Large intestine (tissue), 3 donors: Measurements from ENCODE around the gene PLCH2. TPM values are rescaled to one million over a fixed set of nuclear protein-coding genes. Genes with fewer than 3 reads are reported as not detected.

Experiments used
- DNase-seq, 2 donors: peaks; one replicate each; pipeline versions ENCODE4 v3.0.0 to v3.0.0-alpha.2; 2013
- H3K27ac ChIP-seq: one replicate; pipeline ENCODE4 v1.5.1; 2013; ENCODE audit warnings: low read length
- H3K27me3 ChIP-seq: 2 replicates; pipeline ENCODE4 v1.6.1; 2013; ENCODE audit warnings: low read length; ENCODE audit not compliant: control insufficient read depth, insufficient read depth
- H3K36me3 ChIP-seq: 2 replicates; pipeline ENCODE4 v1.6.1; 2013; ENCODE audit warnings: low read length; ENCODE audit not compliant: control insufficient read depth, insufficient read depth
- H3K4me1 ChIP-seq: one replicate; pipeline ENCODE4 v1.6.1; 2013; ENCODE audit warnings: low read length; ENCODE audit not compliant: control insufficient read depth, insufficient read depth
- H3K4me3 ChIP-seq: one replicate; pipeline ENCODE4 v1.5.1; 2013; ENCODE audit warnings: low read length
- H3K9me3 ChIP-seq: one replicate; pipeline ENCODE4 v1.6.1; 2013; ENCODE audit warnings: mild to moderate bottlenecking, low read depth, low read length, moderate library complexity; ENCODE audit not compliant: control insufficient read depth
- WGBS: methylation state at CpG from one replicate; pipeline ENCODE4 v1.1.5; 2013; ENCODE audit warnings: low lambda C conversion rate; ENCODE audit not compliant: insufficient coverage; 5-methylcytosine and 5-hydroxymethylcytosine counted together
- polyA plus RNA-seq: library from polyadenylated mRNA; unstranded; fragments of 120-200 nt; gene quantifications from one replicate; pipeline ENCODE4 v1.2.1, GENCODE V29; 2013

Gene PLCH2
- polyA plus RNA-seq, 1 donor = 5.0 TPM

- no peak overlapping the region for H3K4me3 ChIP-seq
- no CpG with 5 or more reads among the region's 36 CpGs for WGBS
- no peak overlapping the region for H3K27ac ChIP-seq
- peaks cover 16% of the 10 kb centered on the region for H3K36me3 ChIP-seq
- peaks cover 47% of the 10 kb centered on the region for H3K27me3 ChIP-seq
- DNase-seq = peak in 1 of 2 donors; percentile 21
- peaks cover 5% of the 10 kb centered on the region for H3K4me1 ChIP-seq
- peaks cover 3% of the 10 kb centered on the region for H3K9me3 ChIP-seq
Measured at GRCh38 chr1:2504225-2504948, 28.3 kb downstream of the PLCH2 start.

- H3K4me1 ChIP-seq = peaks cover 5% of the 10 kb centered on the region
- peaks cover 3% of the 10 kb centered on the region for H3K9me3 ChIP-seq
- WGBS = no CpG with 5 or more reads among the region's 22 CpGs
- no peak overlapping the region for H3K4me3 ChIP-seq
- no peak overlapping the region for H3K27ac ChIP-seq
- peaks cover 22% of the 10 kb centered on the region for H3K36me3 ChIP-seq
- peaks cover 47% of the 10 kb centered on the region for H3K27me3 ChIP-seq
- no peak for DNase-seq
Measured at GRCh38 chr1:2504949-2505272, 28.8 kb downstream of the PLCH2 start.

GRCh38 chr1:2505461-2505994, 29.4 kb downstream of the PLCH2 start:
- peaks cover 5% of the 10 kb centered on the region for H3K4me1 ChIP-seq
- peaks cover 47% of the 10 kb centered on the region for H3K27me3 ChIP-seq
- peaks cover 3% of the 10 kb centered on the region for H3K9me3 ChIP-seq
- WGBS = no CpG with 5 or more reads among the region's 21 CpGs
- H3K27ac ChIP-seq = no peak overlapping the region
- no peak overlapping the region for H3K4me3 ChIP-seq
- peaks cover 28% of the 10 kb centered on the region for H3K36me3 ChIP-seq
- DNase-seq = no peak

- Histone ChIP-seq H3K4me3 (no peak overlapping the region), H3K9me3 (peaks cover 3% of the 10 kb centered on the region), H3K36me3 (peaks cover 35% of the 10 kb centered on the region), H3K27ac (no peak overlapping the region), H3K27me3 (peaks cover 43% of the 10 kb centered on the region), H3K4me1 (peaks cover 5% of the 10 kb centered on the region)
- no peak for DNase-seq
- WGBS = no CpG with 5 or more reads among the region's 30 CpGs
Measured at GRCh38 chr1:2506007-2506860, 30.1 kb downstream of the PLCH2 start.

- Histone ChIP-seq H3K36me3 (peaks cover 42% of the 10 kb centered on the region), H3K4me1 (peaks cover 5% of the 10 kb centered on the region), H3K27me3 (peaks cover 36% of the 10 kb centered on the region), H3K4me3 (no peak overlapping the region), H3K27ac (no peak overlapping the region), H3K9me3 (peaks cover 3% of the 10 kb centered on the region)
- no peak for DNase-seq
- WGBS = no CpG with 5 or more reads among the region's 15 CpGs
Measured at GRCh38 chr1:2506901-2507565, 30.9 kb downstream of the PLCH2 start.

GRCh38 chr1:2507744-2508155, 31.7 kb downstream of the PLCH2 start:
- no CpG with 5 or more reads among the region's 6 CpGs for WGBS
- peaks cover 30% of the 10 kb centered on the region for H3K27me3 ChIP-seq
- H3K9me3 ChIP-seq = peaks cover 3% of the 10 kb centered on the region
- peaks cover 5% of the 10 kb centered on the region for H3K4me1 ChIP-seq
- no peak overlapping the region for H3K27ac ChIP-seq
- peaks cover 49% of the 10 kb centered on the region for H3K36me3 ChIP-seq
- no peak overlapping the region for H3K4me3 ChIP-seq
- DNase-seq = no peak

GRCh38 chr1:2508180-2508579, 32.1 kb downstream of the PLCH2 start:
- no peak overlapping the region for H3K27ac ChIP-seq
- WGBS = no CpG with 5 or more reads among the region's 24 CpGs

GRCh38 chr1:2508751-2509150, 32.7 kb downstream of the PLCH2 start:
- Histone ChIP-seq H3K27me3 (peaks cover 20% of the 10 kb centered on the region), H3K9me3 (peaks cover 3% of the 10 kb centered on the region), H3K27ac (no peak overlapping the region), H3K4me1 (peaks cover 5% of the 10 kb centered on the region), H3K4me3 (no peak overlapping the region), H3K36me3 (peaks cover 59% of the 10 kb centered on the region)
- no CpG with 5 or more reads among the region's 29 CpGs for WGBS
- DNase-seq = no peak

More at GRCh38 chr1:2508180-2508579, 32.1 kb downstream of the PLCH2 start:
- H3K4me3 ChIP-seq = no peak overlapping the region
- H3K27me3 ChIP-seq = peaks cover 26% of the 10 kb centered on the region
- peaks cover 5% of the 10 kb centered on the region for H3K4me1 ChIP-seq
- DNase-seq = no peak
- H3K36me3 ChIP-seq = peaks cover 53% of the 10 kb centered on the region
- peaks cover 3% of the 10 kb centered on the region for H3K9me3 ChIP-seq

- Histone ChIP-seq H3K4me3 (no peak overlapping the region), H3K9me3 (no peaks in the 10 kb centered on the region), H3K36me3 (peaks cover 65% of the 10 kb centered on the region), H3K27me3 (peaks cover 12% of the 10 kb centered on the region), H3K27ac (no peak overlapping the region), H3K4me1 (peaks cover 1% of the 10 kb centered on the region)
- DNase-seq = no peak
- no CpG with 5 or more reads among the region's 11 CpGs for WGBS
Measured at GRCh38 chr1:2509589-2509988, 33.5 kb downstream of the PLCH2 start.
